ENCODE results near the gene GEMIN4. TPM values are rescaled to one million over a fixed set of nuclear protein-coding genes. Genes with fewer than 3 reads are reported as not detected.

GEMIN4 gene
- total and polyA plus RNA-seq, 2 of the 8 experiments (the other 6 are each of a cell fraction or from before 2014, with no cell fraction given) = 32.1 to 51.9 TPM

- TF ChIP-seq SP4 (IDR thresholded peaks at IDR 0.05; ENCODE audit: low read length) (no peak), EZH2 (IDR thresholded peaks at IDR 0.05; ENCODE audit: low read depth, low read length, severe bottlenecking) (no peak), SRF (IDR thresholded peaks at IDR 0.05; ENCODE audit: low read depth, low read length) (no peak), GABPA (IDR thresholded peaks at IDR 0.05; ENCODE audit: borderline replicate concordance, insufficient read depth, low read length) (no peak), ATF2 (IDR thresholded peaks at IDR 0.05; ENCODE audit: low read length) (no peak), ZNF274 (IDR thresholded peaks at IDR 0.05; ENCODE audit: borderline replicate concordance, extremely low read depth, low read length) (no peak), MAFK (IDR thresholded peaks at IDR 0.05; ENCODE audit: low read depth, low read length) (no peak), KDM1A (IDR thresholded peaks at IDR 0.05; ENCODE audit: borderline replicate concordance, low read length) (no peak)
Observed at GRCh38 chr17:740240-741017, 11.6 kb downstream of the GEMIN4 start (continued).
